ENCODE data around the gene TXK. TPM values are rescaled to one million over a fixed set of nuclear protein-coding genes. Genes with fewer than 3 reads are reported as not detected.

Gene TXK
- total and polyA plus RNA-seq, 3 donors from 2014 or later, result 3.1 to 5.9 (median 3.6) TPM

GRCh38 chr4:48138936-48139335 lies 4.9 kb upstream of the TXK start:
- Histone ChIP-seq H3K27ac (no peak overlapping the region), H3K4me1 (no peaks in the 10 kb centered on the region), H3K4me3 (no peak overlapping the region), H3K36me3 (ENCODE audit: low read depth, missing control alignments) (no peaks in the 10 kb centered on the region), H3K27me3 (no peaks in the 10 kb centered on the region), H3K9me3 (no peaks in the 10 kb centered on the region)
- DNase-seq, result no peak
- intact Hi-C loops (cut with DNase I; ENCODE audit: low total_unique reads), result no loop called here
- no peak for TF ChIP-seq POLR2A (IDR thresholded peaks at IDR 0.05)
- TF ChIP-seq, protein P1, sequence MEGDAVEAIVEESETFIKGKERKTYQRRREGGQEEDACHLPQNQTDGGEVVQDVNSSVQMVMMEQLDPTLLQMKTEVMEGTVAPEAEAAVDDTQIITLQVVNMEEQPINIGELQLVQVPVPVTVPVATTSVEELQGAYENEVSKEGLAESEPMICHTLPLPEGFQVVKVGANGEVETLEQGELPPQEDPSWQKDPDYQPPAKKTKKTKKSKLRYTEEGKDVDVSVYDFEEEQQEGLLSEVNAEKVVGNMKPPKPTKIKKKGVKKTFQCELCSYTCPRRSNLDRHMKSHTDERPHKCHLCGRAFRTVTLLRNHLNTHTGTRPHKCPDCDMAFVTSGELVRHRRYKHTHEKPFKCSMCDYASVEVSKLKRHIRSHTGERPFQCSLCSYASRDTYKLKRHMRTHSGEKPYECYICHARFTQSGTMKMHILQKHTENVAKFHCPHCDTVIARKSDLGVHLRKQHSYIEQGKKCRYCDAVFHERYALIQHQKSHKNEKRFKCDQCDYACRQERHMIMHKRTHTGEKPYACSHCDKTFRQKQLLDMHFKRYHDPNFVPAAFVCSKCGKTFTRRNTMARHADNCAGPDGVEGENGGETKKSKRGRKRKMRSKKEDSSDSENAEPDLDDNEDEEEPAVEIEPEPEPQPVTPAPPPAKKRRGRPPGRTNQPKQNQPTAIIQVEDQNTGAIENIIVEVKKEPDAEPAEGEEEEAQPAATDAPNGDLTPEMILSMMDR (IDR thresholded peaks at IDR 0.05), result no peak
- WGBS, 2 donors, result 83 to 84% methylated on average over 3 of the region's 3 CpGs

DNA sequence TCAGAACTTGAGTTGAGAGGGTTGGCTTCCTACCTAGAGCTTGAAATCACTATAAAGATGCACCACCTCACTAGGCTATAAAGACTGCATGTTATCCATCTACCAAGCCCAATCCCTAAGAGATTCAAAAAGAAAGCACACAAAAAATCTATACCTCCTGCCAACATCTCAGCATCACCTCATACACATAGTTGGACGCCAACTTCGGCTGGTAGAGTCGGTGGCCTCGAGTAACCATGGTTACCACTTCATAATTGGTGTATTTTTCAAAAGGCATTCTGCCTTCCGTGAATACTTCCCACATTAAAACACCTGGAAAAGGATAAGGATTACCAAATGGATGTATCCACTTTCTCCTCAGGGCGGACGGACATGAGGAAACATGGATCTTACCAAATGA lies 4.5 kb upstream of the TXK start:
- intact Hi-C loops (cut with DNase I; ENCODE audit: low total_unique reads), result no loop called here
- TF ChIP-seq POLR2A (IDR thresholded peaks at IDR 0.05), result no peak
- TF ChIP-seq, protein P1 (IDR thresholded peaks at IDR 0.05), result no peak
- Histone ChIP-seq H3K36me3 (ENCODE audit: low read depth, missing control alignments) (no peaks in the 10 kb centered on the region), H3K27ac (no peak overlapping the region), H3K27me3 (no peaks in the 10 kb centered on the region), H3K9me3 (no peaks in the 10 kb centered on the region), H3K4me1 (no peaks in the 10 kb centered on the region), H3K4me3 (no peak overlapping the region)
- WGBS, 2 donors, result 93 to 95% methylated on average over 7 of the region's 7 CpGs
- DNase-seq, result no peak

- no peaks in the 10 kb centered on the region for H3K9me3 ChIP-seq
- TF ChIP-seq, protein P1 (IDR thresholded peaks at IDR 0.05), result no peak
- TF ChIP-seq POLR2A (IDR thresholded peaks at IDR 0.05), result no peak
- H3K27ac ChIP-seq, result no peak overlapping the region
- DNase-seq, result no peak
- H3K4me1 ChIP-seq, result no peaks in the 10 kb centered on the region
- H3K36me3 ChIP-seq (ENCODE audit: low read depth, missing control alignments), result no peaks in the 10 kb centered on the region
- no peaks in the 10 kb centered on the region for H3K27me3 ChIP-seq
- H3K4me3 ChIP-seq, result no peak overlapping the region
- intact Hi-C loops (cut with DNase I; ENCODE audit: low total_unique reads), result no loop called here
Measured at GRCh38 chr4:48137846-48138245, 3.8 kb upstream of the TXK start.

- Histone ChIP-seq H3K4me1 (no peaks in the 10 kb centered on the region), H3K36me3 (ENCODE audit: low read depth, missing control alignments) (no peaks in the 10 kb centered on the region), H3K27ac (no peak overlapping the region), H3K27me3 (no peaks in the 10 kb centered on the region), H3K4me3 (no peak overlapping the region), H3K9me3 (no peaks in the 10 kb centered on the region)
- no peak for DNase-seq
- intact Hi-C loops (cut with DNase I; ENCODE audit: low total_unique reads), result no loop called here
- TF ChIP-seq, protein P1 (IDR thresholded peaks at IDR 0.05), result no peak
- no peak for TF ChIP-seq POLR2A (IDR thresholded peaks at IDR 0.05)
Measured at GRCh38 chr4:48133669-48134068, 381 bp downstream of the TXK start.

GRCh38 chr4:48131736-48132135 lies 2.3 kb downstream of the TXK start:
- 87% methylated on average over 4 of the region's 4 CpGs for WGBS, 2 donors
- TF ChIP-seq, protein P1 (IDR thresholded peaks at IDR 0.05), result no peak
- no peak for TF ChIP-seq POLR2A (IDR thresholded peaks at IDR 0.05)
- Histone ChIP-seq H3K27ac (no peak overlapping the region), H3K9me3 (no peaks in the 10 kb centered on the region), H3K4me1 (no peaks in the 10 kb centered on the region), H3K4me3 (no peak overlapping the region), H3K27me3 (no peaks in the 10 kb centered on the region), H3K36me3 (ENCODE audit: low read depth, missing control alignments) (no peaks in the 10 kb centered on the region)
- no peak for DNase-seq
- intact Hi-C loops (cut with DNase I; ENCODE audit: low total_unique reads), result no loop called here
